Measurements from ENCODE around the gene FAHD1.

GRCh38 chr16:1812732-1813163 is 14.3 kb upstream of the FAHD1 start:
- TF ChIP-seq ZBTB33 (IDR thresholded peaks at IDR 0.05): no peak
- peak; percentile 87 for TF ChIP-seq MAX (IDR thresholded peaks at IDR 0.05)
- TF ChIP-seq CTCF (IDR thresholded peaks at IDR 0.05; ENCODE audit: low read depth, low read length, missing input control): peak; percentile 62
- TF ChIP-seq JUND (IDR thresholded peaks at IDR 0.05): no peak
- no peak for TF ChIP-seq TAF1 (conservative IDR thresholded peaks at IDR 0.05)
- TF ChIP-seq RAD21 (IDR thresholded peaks at IDR 0.05): peak; percentile 86 to 89
- no peak for TF ChIP-seq REST (IDR thresholded peaks at IDR 0.05)
- TF ChIP-seq ATF3 (IDR thresholded peaks at IDR 0.05): no peak
- no peak for TF ChIP-seq YY1 (IDR thresholded peaks at IDR 0.05)
- no peak for TF ChIP-seq NR2F2 (IDR thresholded peaks at IDR 0.05)

Measured in liver (tissue), 3 donors.